HepG2 (cell line): ENCODE data around the gene CSTPP1. TPM values are rescaled to one million over a fixed set of nuclear protein-coding genes. Genes with fewer than 3 reads are reported as not detected.

Source experiments
- ADNP ChIP-seq: sonication (generic); formaldehyde crosslinking; IDR thresholded peaks from 2 replicates; pipeline ENCODE4 v1.4.0; 2020; ENCODE audit warnings: missing genetic modification reagents
- ATF6 ChIP-seq: sonication (generic); formaldehyde crosslinking; conservative IDR thresholded peaks from 2 replicates; pipeline ENCODE4 v1.4.0; 2020; ENCODE audit warnings: missing genetic modification reagents
- DR1 ChIP-seq: sonication (generic); formaldehyde crosslinking; IDR thresholded peaks from 2 replicates; pipeline ENCODE4 v1.8.0; 2021; ENCODE audit warnings: mild to moderate bottlenecking, missing genetic modification reagents, inconsistent platforms
- EEA1 ChIP-seq: sonication (generic); formaldehyde crosslinking; IDR thresholded peaks from 2 replicates; pipeline ENCODE4 v1.5.1; 2020; ENCODE audit warnings: mild to moderate bottlenecking, missing genetic modification reagents, borderline replicate concordance
- HNRNPLL ChIP-seq: fragments of 200-400 bp; formaldehyde crosslinking; IDR thresholded peaks from 2 replicates; pipeline ENCODE4 v1.6.1; 2017; ENCODE audit warnings: mild to moderate bottlenecking, low read depth, low read length; ENCODE audit not compliant: poor library complexity, severe bottlenecking
- ISX ChIP-seq: sonication (generic); formaldehyde crosslinking; conservative IDR thresholded peaks from 2 replicates; pipeline ENCODE4 v1.5.0; 2020; ENCODE audit warnings: missing genetic modification reagents
- PLRG1 ChIP-seq: fragments of 450-650 bp; conservative IDR thresholded peaks from 2 replicates; pipeline ENCODE4 v1.6.1; 2016
- SKI ChIP-seq: fragments of 450-650 bp; IDR thresholded peaks from one replicate; pipeline ENCODE4 v1.6.1; 2018; ENCODE audit warnings: mild to moderate bottlenecking; ENCODE audit not compliant: partially characterized antibody
- TBX2 ChIP-seq: sonication (generic); formaldehyde crosslinking; IDR thresholded peaks from 2 replicates; pipeline ENCODE4 v1.5.0; 2020; ENCODE audit warnings: missing genetic modification reagents, mild to moderate bottlenecking, borderline replicate concordance
- TCF7 ChIP-seq: sonication (generic); IDR thresholded peaks from 2 replicates; pipeline ENCODE4 v1.6.1; 2016; ENCODE audit warnings: antibody characterized with exemption, low read depth
- ZNF530 ChIP-seq: sonication (generic); formaldehyde crosslinking; IDR thresholded peaks from 2 replicates; pipeline ENCODE4 v1.5.0; 2020; ENCODE audit warnings: low read depth, mild to moderate bottlenecking, missing genetic modification reagents
- ZNF556 ChIP-seq: sonication (generic); formaldehyde crosslinking; IDR thresholded peaks from 2 replicates; pipeline ENCODE4 v1.4.0; 2020; ENCODE audit warnings: mild to moderate bottlenecking, missing genetic modification reagents, borderline replicate concordance
- polyA plus RNA-seq, 8 experiments: library from polyadenylated mRNA; depleted of rRNA in 3 of 8; stranded (reverse) in 7 of 8; unstranded in 1 of 8; fragments of >200 nt; fragmentation: Illumina TruSeq in 4 of 8; extraction: Trizol in 4 of 8; gene quantifications; 2 replicates each; pipeline versions ENCODE4 v1.2.1 to v1.2.3, GENCODE V29; 2011 to 2016; ENCODE audit warnings: low read depth in 4 of 8, missing spikeins in 1 of 8, mixed read lengths in 1 of 8; ENCODE audit not compliant: insufficient read depth in 1 of 8
- total RNA-seq, 5 experiments: library from RNA; depleted of rRNA; stranded (reverse); fragments of >200 nt; fragmentation: Illumina TruSeq; extraction: Trizol; gene quantifications; 2 replicates each; pipeline ENCODE4 v1.2.3, GENCODE V29; 2016; ENCODE audit warnings: low read depth in 1 of 5
- TF ChIP-seq, protein P1 (sequence below): IDR thresholded peaks from 2 replicates; pipeline ENCODE4 v1.6.1; 2016; ENCODE audit warnings: low read depth, missing genetic modification reagents, missing compliant biosample characterization
- TF ChIP-seq, protein P2 (sequence below): sonication (generic); formaldehyde crosslinking; IDR thresholded peaks from 2 replicates; pipeline ENCODE4 v1.4.0; 2020; ENCODE audit warnings: missing genetic modification reagents; ENCODE audit errors: not compliant biosample characterization
- TF ChIP-seq, protein P3 (sequence below): sonication (generic); formaldehyde crosslinking; IDR thresholded peaks from 2 replicates; pipeline ENCODE4 v1.4.0; 2020; ENCODE audit warnings: mild to moderate bottlenecking, missing genetic modification reagents

Gene CSTPP1
- total and polyA plus RNA-seq, 2 of the 13 experiments (the other 11 are each of a cell fraction or from before 2014, with no cell fraction given) = 12.3 to 14.6 TPM

DNA sequence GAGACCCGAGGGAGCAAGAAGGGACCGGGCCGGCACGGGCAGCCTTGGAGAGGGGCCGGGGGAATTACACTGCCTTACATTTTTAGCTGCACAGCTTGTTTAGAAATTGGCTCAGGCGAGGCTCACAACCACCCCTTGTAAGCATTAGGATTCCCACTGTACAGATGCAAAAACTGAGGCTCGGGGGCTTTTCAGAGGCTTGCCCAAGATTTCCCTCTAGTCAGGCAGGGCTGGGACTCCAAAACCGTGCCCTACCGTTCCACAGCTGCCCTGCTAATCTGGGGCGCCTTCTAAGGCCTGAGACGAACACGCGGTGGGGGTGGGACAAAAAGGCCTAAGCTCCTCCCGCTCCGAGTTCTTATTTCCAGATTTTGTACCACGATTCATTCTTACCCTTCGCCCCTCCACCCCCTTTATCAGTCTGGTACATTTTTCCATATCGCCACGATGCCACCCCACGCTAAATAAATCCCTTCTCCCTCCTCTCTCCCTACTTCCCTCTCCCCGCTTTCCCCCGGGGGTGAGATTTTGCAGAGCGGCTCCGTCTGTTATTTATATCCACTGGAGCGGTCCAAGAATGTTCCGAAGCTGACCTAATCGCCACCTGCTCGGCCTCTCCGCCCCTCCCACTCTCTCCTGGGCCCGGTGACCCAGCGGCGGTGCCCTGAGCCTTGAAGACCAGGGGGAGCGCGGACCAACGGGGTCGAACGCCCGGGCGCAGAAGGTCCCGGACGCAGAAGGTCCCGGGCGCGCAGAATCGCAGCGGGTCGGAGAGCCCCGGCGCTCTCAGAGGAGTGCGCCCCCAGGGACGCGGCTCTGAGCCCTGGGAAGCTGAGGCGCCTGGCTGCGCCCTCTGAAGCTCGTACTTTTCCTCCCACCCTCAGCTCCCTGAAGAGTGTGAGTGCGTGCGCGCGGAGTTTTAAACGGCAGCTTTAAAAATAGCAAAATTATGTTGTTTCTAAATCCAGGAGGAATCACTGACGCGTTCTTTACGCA is 250.4 kb downstream of the CSTPP1 start (continued):
- TF ChIP-seq, protein P1, sequence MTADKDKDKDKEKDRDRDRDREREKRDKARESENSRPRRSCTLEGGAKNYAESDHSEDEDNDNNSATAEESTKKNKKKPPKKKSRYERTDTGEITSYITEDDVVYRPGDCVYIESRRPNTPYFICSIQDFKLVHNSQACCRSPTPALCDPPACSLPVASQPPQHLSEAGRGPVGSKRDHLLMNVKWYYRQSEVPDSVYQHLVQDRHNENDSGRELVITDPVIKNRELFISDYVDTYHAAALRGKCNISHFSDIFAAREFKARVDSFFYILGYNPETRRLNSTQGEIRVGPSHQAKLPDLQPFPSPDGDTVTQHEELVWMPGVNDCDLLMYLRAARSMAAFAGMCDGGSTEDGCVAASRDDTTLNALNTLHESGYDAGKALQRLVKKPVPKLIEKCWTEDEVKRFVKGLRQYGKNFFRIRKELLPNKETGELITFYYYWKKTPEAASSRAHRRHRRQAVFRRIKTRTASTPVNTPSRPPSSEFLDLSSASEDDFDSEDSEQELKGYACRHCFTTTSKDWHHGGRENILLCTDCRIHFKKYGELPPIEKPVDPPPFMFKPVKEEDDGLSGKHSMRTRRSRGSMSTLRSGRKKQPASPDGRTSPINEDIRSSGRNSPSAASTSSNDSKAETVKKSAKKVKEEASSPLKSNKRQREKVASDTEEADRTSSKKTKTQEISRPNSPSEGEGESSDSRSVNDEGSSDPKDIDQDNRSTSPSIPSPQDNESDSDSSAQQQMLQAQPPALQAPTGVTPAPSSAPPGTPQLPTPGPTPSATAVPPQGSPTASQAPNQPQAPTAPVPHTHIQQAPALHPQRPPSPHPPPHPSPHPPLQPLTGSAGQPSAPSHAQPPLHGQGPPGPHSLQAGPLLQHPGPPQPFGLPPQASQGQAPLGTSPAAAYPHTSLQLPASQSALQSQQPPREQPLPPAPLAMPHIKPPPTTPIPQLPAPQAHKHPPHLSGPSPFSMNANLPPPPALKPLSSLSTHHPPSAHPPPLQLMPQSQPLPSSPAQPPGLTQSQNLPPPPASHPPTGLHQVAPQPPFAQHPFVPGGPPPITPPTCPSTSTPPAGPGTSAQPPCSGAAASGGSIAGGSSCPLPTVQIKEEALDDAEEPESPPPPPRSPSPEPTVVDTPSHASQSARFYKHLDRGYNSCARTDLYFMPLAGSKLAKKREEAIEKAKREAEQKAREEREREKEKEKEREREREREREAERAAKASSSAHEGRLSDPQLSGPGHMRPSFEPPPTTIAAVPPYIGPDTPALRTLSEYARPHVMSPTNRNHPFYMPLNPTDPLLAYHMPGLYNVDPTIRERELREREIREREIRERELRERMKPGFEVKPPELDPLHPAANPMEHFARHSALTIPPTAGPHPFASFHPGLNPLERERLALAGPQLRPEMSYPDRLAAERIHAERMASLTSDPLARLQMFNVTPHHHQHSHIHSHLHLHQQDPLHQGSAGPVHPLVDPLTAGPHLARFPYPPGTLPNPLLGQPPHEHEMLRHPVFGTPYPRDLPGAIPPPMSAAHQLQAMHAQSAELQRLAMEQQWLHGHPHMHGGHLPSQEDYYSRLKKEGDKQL (CRISPR knock-in tag) = no peak
- TF ChIP-seq ZNF556 (CRISPR knock-in tag) (no peak), ATF6 (CRISPR knock-in tag) (no peak), PLRG1 (no peak), ZNF530 (CRISPR knock-in tag) (no peak), SKI (no peak), ISX (CRISPR knock-in tag) (no peak), ADNP (CRISPR knock-in tag) (peak; percentile 27; the same call in 1 of the 2 replicates), TCF7 (no peak), EEA1 (peak; percentile 21; the same call in 1 of the 2 replicates), HNRNPLL (peak; percentile 75), DR1 (CRISPR knock-in tag) (0 out of 2 replicates have a peak, but pooled peaks have one; percentile 22), TBX2 (CRISPR knock-in tag) (peak; percentile 39; the same call in 1 of the 2 replicates)
- TF ChIP-seq, protein P2, sequence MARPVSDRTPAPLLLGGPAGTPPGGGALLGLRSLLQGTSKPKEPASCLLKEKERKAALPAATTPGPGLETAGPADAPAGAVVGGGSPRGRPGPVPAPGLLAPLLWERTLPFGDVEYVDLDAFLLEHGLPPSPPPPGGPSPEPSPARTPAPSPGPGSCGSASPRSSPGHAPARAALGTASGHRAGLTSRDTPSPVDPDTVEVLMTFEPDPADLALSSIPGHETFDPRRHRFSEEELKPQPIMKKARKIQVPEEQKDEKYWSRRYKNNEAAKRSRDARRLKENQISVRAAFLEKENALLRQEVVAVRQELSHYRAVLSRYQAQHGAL (CRISPR knock-in tag) = no peak
- TF ChIP-seq, protein P3, sequence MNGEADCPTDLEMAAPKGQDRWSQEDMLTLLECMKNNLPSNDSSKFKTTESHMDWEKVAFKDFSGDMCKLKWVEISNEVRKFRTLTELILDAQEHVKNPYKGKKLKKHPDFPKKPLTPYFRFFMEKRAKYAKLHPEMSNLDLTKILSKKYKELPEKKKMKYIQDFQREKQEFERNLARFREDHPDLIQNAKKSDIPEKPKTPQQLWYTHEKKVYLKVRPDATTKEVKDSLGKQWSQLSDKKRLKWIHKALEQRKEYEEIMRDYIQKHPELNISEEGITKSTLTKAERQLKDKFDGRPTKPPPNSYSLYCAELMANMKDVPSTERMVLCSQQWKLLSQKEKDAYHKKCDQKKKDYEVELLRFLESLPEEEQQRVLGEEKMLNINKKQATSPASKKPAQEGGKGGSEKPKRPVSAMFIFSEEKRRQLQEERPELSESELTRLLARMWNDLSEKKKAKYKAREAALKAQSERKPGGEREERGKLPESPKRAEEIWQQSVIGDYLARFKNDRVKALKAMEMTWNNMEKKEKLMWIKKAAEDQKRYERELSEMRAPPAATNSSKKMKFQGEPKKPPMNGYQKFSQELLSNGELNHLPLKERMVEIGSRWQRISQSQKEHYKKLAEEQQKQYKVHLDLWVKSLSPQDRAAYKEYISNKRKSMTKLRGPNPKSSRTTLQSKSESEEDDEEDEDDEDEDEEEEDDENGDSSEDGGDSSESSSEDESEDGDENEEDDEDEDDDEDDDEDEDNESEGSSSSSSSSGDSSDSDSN (CRISPR knock-in tag) = peak; percentile 90
